Stimulated activated CD4-positive, alpha-beta T cell treated with anti-CD3 and anti-CD28 coated beads, Interleukin-12 subunit alpha, Interleukin-12 subunit beta, amount 100 ng/mL, for 4 hours (primary cell): ENCODE results near the gene THSD8.

Experiments used
- DNase-seq: peaks from one replicate; pipeline ENCODE4 v3.0.0-alpha.2; 2020

Gene THSD8

DNA sequence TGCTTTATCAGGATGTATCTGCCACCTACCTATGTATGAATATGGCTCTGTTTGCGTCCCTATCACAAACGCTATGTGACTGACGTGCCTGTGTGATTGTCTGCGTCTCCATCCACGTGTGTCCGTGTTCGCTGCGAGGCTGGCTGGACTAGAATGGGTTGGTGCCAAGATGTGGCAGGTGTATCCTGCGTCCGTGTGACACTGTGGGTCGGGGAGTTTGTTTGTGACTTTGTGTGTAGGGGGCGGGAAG lies 19.8 kb upstream of the THSD8 start:
- no peak for DNase-seq

DNA sequence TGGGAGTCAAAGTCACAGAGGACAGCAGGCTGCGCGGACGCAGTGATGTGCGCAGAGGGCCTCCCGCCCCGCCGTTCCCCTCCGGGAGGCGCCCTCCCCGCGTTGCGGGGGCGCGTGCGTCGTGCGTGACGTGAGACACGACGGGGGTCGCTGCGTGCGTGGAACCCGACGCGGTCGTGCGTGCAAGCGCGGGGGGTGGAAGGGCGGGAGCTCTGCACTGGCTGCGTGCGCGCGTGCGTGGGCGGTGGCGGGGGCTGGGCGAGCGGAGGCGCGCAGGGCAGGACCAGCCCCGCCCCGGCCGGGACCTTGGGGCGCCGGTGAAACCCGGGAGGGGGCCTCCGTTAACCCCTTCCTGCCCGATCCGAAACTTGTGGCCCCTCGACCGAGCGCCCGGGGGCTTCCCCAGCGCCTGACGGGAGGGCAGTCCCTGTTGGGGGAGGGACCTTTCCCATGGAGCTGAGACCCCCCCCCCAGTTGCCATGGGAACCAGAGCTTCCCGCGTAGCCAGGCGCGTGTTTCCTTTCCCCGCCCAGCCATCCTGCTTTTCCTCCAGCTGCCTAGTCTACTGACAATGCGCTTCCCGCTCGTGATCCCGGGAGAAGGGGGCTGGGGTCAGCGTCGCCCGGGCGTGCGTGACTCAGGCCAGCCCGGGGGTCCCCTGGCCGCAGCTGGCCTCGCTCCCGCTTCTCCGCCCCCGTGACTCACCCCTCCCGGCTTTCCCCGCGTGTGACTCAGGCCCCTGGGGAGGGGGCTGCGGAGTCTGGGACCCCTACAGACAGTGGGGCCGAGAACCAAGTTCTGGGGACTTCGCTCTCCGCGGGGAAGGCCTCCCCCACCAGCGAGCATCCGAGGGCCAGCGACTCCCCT lies 19.2 kb upstream of the THSD8 start:
- peak; percentile 91 for DNase-seq

DNA sequence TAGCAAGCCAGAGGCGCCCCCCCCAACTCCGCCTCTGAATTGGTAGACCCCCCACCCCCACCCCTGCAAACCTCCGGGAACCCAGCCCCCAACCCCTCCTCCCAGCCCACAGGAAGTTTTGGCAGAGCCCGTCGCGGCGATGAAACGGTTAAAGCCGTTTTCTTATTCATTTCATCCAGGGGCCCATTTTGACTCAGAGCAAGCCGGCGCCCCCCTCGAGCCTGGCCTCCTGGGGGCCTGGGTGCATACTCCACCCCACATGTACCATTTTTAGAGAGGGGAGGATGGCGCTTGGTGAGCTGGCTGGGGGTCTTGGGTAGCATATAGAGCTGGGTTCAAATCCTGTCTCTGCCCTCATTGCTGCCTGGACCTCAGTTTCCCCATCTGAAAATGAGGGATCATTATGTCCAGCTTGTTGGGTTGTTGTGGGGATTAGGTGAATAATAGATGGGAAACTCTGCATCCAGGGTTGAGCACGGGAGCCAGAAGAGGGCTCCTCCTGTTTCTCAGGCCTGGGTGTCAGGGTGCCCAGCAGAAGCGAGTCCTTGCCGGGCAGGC lies 18.5 kb upstream of the THSD8 start:
- DNase-seq = peak; percentile 55

DNA sequence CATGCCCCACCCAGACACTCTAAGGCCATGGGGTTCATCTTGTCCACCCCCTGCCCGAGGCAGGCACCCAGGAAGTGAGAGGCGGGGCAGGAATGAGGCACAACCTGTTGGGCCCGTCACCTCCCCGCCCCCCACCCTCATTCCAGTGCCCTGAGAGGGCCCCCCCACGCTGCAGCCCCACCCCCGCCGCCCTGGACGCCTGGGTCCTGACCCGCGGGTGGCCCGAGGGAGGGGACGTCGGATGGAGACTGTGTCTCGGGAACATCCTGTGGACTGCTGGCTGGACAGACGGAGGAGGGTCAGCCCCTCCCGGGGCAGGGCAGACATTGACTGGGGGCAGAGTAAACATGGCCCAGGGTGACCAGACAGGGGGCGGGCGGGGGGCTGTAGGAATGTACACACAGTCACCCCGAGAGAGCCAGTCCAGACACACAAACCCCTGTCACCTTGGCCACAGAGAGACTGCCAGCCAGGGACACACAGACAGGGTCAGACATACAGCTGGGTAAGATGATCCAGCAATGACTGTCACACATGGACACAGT lies 17.9 kb upstream of the THSD8 start:
- DNase-seq = no peak

DNA sequence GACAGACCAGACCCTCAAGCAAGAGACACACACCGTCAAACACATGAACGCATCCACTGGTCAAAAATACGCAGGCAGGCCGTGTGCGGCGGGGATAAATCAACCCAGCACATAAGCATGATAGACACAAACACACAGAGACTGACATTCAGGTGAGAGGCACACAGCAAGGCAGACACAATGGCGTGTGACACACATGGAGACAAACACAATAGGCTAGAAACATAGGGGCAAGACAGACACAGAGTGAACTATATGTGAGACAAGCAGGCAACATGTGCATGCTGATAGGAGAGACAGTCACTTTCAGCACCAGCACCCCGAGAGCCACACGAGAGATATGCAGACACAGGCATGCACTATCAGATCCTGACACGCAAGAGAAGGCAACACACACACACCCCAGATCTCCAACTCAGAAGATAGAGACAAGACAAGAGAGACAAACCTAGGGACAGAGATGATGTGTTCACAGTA lies 17.4 kb upstream of the THSD8 start:
- DNase-seq = no peak

DNA sequence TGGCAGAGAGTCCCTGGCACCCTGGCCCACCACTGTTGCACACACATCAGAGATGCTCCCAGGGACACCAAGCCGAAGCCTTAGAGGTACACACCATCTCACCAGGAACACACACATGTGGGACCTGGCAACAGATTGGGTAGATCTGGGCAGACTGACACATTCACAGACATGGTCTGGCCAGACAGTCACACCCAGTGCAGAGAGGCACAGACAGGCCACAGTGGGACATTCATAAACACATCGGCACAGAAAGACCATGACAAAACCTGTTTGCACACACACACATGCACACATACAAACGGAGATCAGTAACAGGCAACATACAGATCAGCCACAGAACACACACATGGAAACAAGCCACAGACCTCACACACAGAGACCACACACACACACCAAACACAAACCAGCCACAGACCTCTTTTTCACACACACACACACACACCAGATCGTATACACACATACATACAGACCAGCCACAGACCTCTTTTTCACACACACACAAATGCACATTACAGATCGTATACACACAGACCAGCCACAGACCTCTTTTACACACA lies 16.9 kb upstream of the THSD8 start:
- no peak for DNase-seq

DNA sequence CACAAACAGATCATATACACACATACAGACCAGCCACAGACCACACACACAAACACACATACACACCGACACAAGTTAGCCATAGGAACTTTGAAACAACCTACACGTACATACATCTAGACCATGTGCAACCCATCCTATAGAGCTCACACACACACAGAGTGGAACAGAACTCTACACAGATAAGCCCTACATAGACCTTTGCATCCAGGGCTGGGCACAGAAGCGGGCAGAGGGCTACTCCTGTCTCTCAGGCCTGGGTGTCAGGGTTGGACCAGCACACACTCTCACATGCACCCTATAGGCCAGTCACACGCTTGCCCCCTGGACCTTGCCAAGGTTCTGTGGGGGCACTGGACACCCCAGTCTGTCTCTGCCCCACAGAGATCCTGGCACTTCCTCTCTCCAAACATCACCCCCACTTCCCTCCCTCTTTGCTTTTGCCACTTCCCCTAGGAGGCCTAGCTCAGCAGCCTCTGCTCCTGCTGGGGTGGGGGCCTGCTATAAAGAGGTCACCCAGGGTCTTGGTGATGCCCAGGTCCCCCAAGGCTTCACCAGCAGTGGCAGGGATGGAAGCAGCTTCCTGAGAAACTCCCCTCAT lies 16.3 kb upstream of the THSD8 start:
- DNase-seq = no peak

DNA sequence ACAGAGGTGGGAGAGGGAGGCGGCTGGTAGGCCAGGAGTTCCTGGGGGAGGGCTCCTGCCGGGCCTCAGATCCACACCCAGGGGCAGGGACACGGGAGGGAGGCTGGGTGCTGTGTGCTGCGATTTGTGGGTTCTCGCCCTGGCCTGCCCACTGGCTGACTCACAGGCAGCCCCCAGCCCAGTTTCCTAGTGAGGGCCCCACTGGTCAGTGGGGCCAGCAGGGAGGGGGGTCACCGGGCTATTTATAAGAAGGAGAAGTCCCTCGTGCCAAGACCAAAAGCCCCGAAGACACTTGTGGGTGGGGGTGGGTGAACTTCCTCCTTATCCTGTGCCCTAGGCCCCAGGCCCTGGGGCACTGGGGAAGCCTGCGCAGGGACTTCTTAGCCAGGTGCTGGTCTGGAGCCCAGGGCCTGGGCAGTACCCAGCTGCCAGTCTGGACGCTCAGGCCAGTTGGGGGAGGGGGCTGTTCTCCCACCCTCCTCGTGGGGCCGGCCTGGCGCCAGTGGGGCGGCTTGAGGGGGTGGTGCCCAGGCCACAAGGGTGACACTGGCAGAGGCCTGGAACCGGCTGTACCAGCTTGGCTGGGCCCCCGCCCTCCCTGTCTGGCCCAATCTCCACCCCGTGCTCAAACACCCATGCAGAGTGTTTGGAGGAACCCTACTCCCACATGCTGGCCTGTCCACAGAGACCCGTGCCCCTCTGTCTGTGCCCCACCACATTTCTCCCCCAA lies 15.6 kb upstream of the THSD8 start:
- DNase-seq = no peak

DNA sequence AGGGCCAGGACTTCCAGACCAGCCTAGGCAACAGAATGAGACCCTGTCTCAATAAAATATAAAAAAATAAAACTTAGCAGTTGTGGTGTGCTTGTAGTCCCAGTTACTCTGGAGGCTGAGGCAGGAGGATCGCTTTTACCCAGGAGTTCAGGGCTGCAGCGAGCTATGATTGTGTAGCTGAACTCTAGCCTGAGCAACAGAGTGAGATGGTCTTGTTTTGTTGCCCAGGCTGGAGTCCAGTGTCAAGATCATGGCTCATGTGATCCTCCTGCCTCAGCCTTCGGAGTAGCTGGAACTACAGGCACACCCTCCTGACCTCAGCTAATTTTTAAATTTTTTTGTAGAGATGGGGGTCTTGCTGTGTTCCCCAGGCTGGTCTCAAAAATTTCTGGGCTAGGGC lies 14.9 kb upstream of the THSD8 start:
- no peak for DNase-seq

DNA sequence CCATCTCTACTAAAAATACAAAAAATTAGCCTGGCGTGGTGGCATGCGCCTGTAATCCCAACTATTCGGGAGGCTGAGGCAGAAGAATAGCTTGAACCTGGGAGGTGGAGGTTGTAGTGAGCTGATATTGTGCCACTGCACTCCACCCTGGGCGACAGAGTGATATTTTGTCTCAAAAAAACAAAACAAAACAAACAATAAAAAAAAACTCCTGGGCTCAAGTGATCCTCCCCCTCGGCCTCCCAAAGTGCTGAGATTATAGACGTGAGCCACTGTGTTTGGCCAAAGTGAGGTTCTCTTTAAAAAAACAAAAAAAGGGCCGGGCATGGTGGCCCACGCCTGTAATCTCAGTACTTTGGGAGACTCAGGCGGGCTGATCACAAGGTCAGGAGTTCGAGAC lies 14.4 kb upstream of the THSD8 start:
- no peak for DNase-seq

DNA sequence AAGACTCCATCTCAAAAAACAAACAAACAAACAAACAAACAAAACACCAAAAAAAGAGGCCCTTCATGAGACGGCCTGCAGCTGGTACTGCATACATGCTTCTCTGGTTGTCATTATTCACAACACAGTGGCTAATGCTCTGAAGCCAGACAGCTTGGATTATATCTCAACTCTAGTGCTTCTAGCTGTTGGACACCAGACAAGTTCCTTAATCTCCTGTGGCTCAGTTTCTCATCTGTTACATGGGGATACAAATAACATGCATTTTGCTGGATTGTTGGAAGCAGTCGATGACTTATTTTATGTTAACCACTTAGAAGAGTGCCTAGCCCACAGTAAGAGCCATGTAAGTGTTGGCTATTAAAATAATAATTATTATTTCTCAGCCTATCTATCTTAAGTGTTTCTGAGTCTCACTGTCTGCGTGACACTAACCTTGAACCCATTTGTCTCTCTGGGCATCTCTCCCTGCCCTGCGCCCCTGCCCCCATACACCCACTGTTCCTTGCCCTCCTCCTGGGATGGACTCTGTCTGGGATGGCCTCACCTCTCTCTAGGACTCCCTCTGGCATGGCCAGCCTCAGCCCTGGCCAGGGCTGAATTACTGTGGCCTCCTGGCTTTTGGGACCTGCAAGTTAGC lies 13.7 kb upstream of the THSD8 start:
- DNase-seq = no peak

DNA sequence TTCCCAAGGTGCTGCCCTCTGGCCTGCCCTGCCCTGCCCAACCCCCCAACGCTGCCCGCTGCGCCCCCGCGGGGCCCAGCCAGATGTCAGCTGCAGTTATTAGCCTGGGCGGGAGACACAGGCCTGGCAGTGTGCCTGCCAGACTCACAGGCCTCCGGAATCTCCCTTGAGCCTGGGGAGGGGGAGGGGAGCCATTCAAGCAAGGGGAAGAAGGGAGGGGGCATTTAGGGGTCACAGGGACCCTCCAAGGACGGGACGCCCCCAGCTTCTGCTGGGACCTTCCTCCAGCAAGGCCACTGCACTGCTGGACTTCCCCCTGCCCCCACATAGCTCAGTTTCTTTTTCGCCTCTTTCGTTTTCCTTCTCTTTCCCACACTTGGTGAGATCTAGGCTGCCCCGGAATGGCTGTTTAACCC lies 13.2 kb upstream of the THSD8 start:
- DNase-seq = no peak

DNA sequence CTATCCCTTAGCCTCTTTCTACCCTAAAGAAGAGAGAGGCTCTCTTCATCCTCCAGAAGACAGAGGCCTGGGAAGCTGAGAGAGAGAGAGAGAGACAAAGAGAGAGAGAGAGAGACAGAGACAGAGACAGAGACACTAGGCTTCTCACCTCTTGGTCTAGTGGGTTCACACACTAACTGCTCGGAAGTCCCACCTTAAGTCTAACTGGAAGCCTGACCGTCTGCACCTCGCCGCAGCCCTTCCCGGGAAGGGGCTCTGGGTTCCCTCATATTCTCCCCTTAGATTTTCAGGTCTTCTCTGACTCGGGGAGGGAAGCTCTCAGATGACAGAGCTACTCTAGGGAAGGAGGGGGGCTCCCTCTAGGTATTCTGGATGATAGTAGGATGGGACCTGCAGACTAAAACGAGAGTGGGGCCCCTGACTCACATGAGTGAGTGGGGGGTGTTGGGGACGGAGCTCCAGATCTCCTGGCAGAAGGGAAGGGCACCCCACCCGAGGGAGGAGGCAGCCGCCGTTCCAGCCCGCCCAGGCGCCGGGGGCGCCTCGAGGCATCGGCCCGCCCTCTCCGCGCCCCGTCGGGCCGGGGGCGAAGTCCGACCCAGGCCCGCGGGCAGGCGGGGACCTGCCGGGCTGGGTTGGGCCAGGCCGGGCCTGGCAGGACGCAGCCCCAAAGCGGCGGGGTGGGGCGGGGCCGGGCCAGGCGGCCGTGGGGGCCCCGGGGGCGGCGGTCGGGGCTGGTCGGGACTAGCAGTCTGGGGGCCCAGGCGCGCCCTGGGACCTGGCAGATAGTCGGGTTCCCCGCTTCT lies 12.6 kb upstream of the THSD8 start:
- DNase-seq = no peak

DNA sequence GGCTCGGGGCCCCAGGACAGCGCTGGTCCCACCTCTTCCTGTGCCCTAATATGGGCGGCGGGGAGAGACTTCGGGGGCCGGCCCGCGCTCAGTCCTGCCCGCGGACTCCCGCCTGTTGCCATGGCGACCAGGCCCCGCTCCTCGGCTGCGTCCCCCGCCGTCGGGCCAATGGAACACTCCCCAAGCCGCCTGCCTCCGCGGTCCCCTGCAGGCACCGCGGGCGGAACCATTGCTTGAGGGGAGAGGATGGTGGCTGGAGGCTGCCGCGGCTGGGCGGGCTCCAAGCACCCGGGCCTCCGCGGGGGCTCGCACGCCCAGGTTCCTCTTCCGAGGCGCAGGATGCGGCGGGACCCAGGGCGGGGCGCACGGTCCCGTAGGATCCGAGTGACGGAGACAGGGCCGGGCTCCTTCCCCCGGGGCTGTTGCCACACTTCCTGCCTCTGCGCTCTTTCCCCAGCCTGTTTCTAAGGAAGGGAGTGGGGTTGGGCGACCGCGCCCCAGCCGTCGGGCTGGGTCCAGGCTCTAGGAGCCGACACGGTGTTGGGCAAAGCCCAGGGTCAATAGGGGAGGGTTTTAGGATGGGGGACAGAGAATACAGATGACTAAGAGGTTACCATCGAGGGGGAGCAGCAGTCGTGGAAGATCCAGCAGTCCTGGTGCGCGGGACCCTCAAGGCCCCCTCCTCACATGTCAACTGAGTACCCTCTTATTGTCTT lies 11.8 kb upstream of the THSD8 start:
- peak; percentile 86 for DNase-seq

DNA sequence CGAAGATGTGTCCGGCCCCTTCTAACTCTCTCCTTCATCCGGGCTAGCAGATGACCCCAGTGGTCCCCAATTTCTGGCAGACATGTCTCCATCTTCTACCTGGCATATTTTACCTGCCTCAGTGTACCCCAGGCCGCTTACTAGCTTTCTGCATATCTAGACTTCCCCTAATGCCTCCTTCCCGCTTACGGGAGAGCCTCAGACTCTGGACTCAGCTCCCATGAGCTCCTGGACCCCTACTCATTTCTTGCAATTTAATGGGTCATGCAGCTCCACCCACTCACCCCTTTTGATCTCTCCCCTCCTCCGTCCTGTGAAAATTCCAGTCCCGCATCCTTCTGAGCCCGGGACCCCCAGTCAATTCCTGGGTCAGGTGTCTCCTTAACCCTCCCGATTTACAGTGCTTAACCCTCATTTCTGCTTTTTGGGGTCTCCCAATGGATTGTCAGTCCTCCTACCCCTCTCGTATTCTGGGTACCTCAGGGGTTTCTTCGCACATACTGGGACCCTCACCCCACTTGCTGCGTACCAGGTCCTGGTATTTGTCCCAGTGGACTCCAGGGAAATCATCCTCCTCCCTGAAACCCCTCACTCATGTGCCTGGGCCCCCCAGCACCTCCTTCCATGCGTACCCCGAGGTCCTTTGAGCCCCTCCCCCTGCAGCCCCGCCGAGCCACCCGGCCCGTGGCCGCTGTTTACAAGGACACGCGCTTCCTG lies 11.1 kb upstream of the THSD8 start:
- DNase-seq = no peak

DNA sequence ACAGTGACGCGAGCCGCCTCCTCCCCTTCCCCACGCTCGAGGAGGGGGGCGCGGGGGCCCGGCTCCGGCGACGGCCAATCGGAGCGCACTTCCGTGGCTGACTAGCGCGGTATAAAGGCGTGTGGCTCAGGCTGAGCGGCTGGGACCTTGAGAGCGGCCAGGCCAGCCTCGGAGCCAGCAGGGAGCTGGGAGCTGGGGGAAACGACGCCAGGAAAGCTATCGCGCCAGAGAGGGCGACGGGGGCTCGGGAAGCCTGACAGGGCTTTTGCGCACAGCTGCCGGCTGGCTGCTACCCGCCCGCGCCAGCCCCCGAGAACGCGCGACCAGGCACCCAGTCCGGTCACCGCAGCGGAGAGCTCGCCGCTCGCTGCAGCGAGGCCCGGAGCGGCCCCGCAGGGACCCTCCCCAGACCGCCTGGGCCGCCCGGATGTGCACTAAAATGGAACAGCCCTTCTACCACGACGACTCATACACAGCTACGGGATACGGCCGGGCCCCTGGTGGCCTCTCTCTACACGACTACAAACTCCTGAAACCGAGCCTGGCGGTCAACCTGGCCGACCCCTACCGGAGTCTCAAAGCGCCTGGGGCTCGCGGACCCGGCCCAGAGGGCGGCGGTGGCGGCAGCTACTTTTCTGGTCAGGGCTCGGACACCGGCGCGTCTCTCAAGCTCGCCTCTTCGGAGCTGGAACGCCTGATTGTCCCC lies 10.4 kb upstream of the THSD8 start, which contains the start of gene JUNB:
TSS of gene JUNB (plus strand) at position 142 of the 706 bp plus-strand sequence. CDS start at position 428, 286 bp downstream.
- DNase-seq = peak; percentile 96

DNA sequence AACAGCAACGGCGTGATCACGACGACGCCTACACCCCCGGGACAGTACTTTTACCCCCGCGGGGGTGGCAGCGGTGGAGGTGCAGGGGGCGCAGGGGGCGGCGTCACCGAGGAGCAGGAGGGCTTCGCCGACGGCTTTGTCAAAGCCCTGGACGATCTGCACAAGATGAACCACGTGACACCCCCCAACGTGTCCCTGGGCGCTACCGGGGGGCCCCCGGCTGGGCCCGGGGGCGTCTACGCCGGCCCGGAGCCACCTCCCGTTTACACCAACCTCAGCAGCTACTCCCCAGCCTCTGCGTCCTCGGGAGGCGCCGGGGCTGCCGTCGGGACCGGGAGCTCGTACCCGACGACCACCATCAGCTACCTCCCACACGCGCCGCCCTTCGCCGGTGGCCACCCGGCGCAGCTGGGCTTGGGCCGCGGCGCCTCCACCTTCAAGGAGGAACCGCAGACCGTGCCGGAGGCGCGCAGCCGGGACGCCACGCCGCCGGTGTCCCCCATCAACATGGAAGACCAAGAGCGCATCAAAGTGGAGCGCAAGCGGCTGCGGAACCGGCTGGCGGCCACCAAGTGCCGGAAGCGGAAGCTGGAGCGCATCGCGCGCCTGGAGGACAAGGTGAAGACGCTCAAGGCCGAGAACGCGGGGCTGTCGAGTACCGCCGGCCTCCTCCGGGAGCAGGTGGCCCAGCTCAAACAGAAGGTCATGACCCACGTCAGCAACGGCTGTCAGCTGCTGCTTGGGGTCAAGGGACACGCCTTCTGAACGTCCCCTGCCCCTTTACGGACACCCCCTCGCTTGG lies 9.6 kb upstream of the THSD8 start:
- peak; percentile 71 for DNase-seq

DNA sequence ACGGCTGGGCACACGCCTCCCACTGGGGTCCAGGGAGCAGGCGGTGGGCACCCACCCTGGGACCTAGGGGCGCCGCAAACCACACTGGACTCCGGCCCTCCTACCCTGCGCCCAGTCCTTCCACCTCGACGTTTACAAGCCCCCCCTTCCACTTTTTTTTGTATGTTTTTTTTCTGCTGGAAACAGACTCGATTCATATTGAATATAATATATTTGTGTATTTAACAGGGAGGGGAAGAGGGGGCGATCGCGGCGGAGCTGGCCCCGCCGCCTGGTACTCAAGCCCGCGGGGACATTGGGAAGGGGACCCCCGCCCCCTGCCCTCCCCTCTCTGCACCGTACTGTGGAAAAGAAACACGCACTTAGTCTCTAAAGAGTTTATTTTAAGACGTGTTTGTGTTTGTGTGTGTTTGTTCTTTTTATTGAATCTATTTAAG lies 9.0 kb upstream of the THSD8 start:
- DNase-seq = no peak
